ENCODE results near the gene EEFSEC. TPM values are rescaled to one million over a fixed set of nuclear protein-coding genes. Genes with fewer than 3 reads are reported as not detected.
A peak's percentile ranks its signal among the peaks of the same experiment; 100 is the strongest.

EEFSEC gene
- total RNA-seq, 6 donors from 2014 or later, result 14.9 to 38.8 (median 17.9) TPM

DNA sequence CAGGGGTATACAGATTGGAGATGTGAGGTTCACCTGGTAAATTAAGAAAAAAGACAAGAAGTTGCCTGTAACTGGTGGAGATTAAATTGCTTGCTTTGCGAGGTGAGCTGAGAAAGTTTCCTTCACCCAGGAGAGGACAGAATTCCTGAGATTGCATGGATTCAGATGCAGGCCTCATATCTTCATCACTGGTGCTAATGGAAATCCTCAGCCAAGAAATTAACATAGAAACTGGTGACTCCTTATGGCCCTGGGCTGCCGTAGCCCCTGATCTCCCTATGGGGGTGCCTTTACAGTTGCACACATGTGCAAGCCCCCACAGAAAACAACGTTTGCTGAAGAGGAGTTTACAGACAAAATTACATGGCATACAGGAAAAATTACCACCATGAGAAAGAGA lies 68.0 kb downstream of the EEFSEC start:
- WGBS, 2 donors, result 89 to 94% methylated on average over 3 of the region's 3 CpGs
- Histone ChIP-seq H3K9me3 (peaks cover 0 to 10% (median 8%) of the 10 kb centered on the region in 4 donors), H3K27ac (no peak overlapping the region), H3K4me3 (no peak overlapping the region), H3K27me3 (no peaks in the 10 kb centered on the region), H3K4me1 (peaks cover 0 to 18% (median 3%) of the 10 kb centered on the region in 4 donors), H3K36me3 (no peaks in the 10 kb centered on the region)
- ATAC-seq (ENCODE audit: low FRiP score in 2 of 2), result no peak
- DNase-seq, result no peak
- TF ChIP-seq POLR2AphosphoS5 (IDR thresholded peaks at IDR 0.05), result no peak
- TF ChIP-seq EP300 (IDR thresholded peaks at IDR 0.05), result no peak
- TF ChIP-seq, protein P1, sequence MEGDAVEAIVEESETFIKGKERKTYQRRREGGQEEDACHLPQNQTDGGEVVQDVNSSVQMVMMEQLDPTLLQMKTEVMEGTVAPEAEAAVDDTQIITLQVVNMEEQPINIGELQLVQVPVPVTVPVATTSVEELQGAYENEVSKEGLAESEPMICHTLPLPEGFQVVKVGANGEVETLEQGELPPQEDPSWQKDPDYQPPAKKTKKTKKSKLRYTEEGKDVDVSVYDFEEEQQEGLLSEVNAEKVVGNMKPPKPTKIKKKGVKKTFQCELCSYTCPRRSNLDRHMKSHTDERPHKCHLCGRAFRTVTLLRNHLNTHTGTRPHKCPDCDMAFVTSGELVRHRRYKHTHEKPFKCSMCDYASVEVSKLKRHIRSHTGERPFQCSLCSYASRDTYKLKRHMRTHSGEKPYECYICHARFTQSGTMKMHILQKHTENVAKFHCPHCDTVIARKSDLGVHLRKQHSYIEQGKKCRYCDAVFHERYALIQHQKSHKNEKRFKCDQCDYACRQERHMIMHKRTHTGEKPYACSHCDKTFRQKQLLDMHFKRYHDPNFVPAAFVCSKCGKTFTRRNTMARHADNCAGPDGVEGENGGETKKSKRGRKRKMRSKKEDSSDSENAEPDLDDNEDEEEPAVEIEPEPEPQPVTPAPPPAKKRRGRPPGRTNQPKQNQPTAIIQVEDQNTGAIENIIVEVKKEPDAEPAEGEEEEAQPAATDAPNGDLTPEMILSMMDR (IDR thresholded peaks at IDR 0.05), result no peak
- TF ChIP-seq POLR2A (IDR thresholded peaks at IDR 0.05), result no peak

DNA sequence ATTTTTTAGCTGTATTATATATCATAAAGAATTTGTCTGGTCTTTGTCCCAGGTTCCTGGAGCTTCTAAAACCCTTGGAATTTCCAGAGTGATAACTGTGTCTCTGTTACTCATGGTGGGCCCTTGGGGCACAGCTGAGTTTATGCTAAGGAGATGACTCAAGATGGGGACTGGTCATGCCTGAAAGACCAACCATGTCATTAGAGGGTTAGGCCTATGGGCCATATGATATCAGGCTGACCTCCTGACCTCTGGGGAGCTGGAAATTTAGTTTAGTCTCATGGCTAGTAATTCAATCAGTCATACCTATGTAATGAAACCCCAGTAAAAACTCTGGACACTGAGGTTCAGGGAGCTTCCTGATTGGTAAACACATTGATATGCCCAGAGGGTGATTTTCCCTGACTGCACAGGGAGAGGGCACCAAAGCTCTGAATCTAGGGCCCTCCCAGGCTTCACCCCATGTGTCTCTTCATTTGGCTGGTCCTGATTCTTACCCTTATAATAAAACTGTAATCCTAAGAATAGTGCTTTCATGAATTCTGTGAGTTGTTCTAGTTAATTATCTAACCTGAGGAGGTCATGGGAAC lies 69.6 kb downstream of the EEFSEC start:
- Histone ChIP-seq H3K4me1 (peaks cover 0 to 14% (median 5%) of the 10 kb centered on the region in 4 donors), H3K36me3 (no peaks in the 10 kb centered on the region), H3K27me3 (no peaks in the 10 kb centered on the region), H3K9me3 (peaks cover 0 to 10% (median 8%) of the 10 kb centered on the region in 4 donors), H3K4me3 (no peak overlapping the region), H3K27ac (no peak overlapping the region)
- TF ChIP-seq, protein P1 (IDR thresholded peaks at IDR 0.05), result no peak
- TF ChIP-seq POLR2AphosphoS5 (IDR thresholded peaks at IDR 0.05) (no peak), POLR2A (IDR thresholded peaks at IDR 0.05) (no peak), EP300 (IDR thresholded peaks at IDR 0.05) (no peak)
- DNase-seq (no peak), ATAC-seq (ENCODE audit: low FRiP score in 2 of 2) (no peak)

DNA sequence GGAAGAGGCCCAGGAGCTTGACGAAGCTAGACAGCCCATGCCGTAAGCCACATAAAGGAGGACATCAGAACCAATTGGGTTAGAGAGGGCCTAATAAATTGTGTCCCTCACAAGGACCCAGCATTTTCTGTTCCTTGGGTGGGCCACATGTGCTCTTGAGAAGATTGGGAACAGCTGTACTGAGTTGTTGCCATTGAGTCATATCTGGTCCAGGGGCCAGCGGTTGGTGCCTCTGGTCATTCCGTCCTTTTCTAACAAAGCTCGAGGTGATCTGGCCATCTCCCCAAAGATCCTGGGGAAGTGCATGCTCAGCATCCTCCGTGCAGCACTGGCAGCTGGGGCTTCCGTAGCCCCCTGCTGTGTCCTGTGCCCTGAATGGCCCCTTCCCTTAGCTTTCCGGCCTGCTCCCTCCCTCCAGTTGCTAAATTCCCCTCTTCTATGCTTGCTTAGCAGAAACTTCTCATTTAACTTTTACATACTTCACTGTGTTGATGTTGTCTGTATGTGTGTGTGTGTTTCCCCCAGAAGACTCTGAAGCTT lies 73.0 kb downstream of the EEFSEC start:
- H3K4me1 ChIP-seq, result peaks cover 0 to 11% (median 2%) of the 10 kb centered on the region in 4 donors
- no peak overlapping the region for H3K27ac ChIP-seq
- WGBS, 2 donors, result 70 to 72% methylated on average over 8 of the region's 8 CpGs
- H3K9me3 ChIP-seq, result peaks cover 0 to 10% (median 8%) of the 10 kb centered on the region in 4 donors
- H3K4me3 ChIP-seq, result no peak overlapping the region
- H3K36me3 ChIP-seq, result no peaks in the 10 kb centered on the region
- DNase-seq (no peak), ATAC-seq (ENCODE audit: low FRiP score in 2 of 2) (no peak)
- TF ChIP-seq, protein P1 (IDR thresholded peaks at IDR 0.05), result no peak
- TF ChIP-seq POLR2A (IDR thresholded peaks at IDR 0.05), result no peak
- no peak for TF ChIP-seq POLR2AphosphoS5 (IDR thresholded peaks at IDR 0.05)
- TF ChIP-seq EP300 (IDR thresholded peaks at IDR 0.05), result no peak
- no peaks in the 10 kb centered on the region for H3K27me3 ChIP-seq

DNA sequence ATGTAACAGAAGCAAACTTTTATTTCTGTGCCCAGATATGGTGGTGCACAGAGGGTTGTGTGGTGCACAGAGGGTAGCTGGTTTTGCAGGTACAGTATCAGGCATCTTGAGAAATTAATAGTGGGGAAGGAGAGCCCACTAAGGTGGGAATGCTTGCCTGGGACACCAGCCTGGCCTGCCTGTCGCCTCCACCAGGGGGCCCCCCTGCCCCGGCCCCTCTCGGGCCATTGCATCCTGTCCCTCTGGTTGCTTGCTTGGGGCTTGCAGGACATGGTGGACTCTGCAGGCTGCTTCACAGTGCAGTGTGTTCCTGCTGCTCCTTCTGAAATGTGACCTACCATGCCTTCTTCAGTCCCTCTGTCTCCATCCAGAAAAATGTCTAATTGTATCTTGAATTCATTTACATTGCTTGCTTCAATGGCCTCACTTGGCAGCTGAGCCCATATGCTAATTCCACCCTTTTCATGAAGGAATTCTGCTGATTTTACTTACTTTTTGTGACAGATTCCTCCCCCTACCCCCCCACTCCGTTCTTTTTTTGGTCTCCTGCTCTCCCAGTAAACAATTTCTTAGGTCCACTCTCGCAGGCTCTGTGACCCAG lies 73.6 kb downstream of the EEFSEC start:
- no peaks in the 10 kb centered on the region for H3K36me3 ChIP-seq
- 72 to 75% methylated on average over 5 of the region's 5 CpGs for WGBS, 2 donors
- TF ChIP-seq EP300 (IDR thresholded peaks at IDR 0.05) (no peak), POLR2A (IDR thresholded peaks at IDR 0.05) (no peak), POLR2AphosphoS5 (IDR thresholded peaks at IDR 0.05) (no peak)
- TF ChIP-seq, protein P1 (IDR thresholded peaks at IDR 0.05), result peak in 5 of 6 experiments; percentile 39 to 59 (median 57)
- ATAC-seq (ENCODE audit: low FRiP score in 2 of 2) (peak; percentile 48 to 62), DNase-seq (peak; percentile 28 to 90)
- H3K27me3 ChIP-seq, result no peaks in the 10 kb centered on the region
- H3K4me3 ChIP-seq, result no peak overlapping the region
- H3K4me1 ChIP-seq, result peaks cover 0 to 11% (median 2%) of the 10 kb centered on the region in 4 donors
- peaks cover 0 to 10% (median 8%) of the 10 kb centered on the region in 4 donors for H3K9me3 ChIP-seq
- H3K27ac ChIP-seq, result no peak overlapping the region
